A673 (cell line): ENCODE results near the gene FASTK.

ENCODE experiments used
- CTCF ChIP-seq: fragments of 300-800, 200-600 bp; sonication (generic); conservative IDR thresholded peaks from 2 replicates; pipeline ENCODE4 v1.5.1; 2017; ENCODE audit warnings: low read depth, mild to moderate bottlenecking, antibody characterized with exemption, low read length, moderate library complexity, mixed read lengths
- EZH2 ChIP-seq: fragments of 200-600 bp; sonication (generic); IDR thresholded peaks from 2 replicates; pipeline ENCODE4 v1.6.1; 2017; ENCODE audit warnings: borderline replicate concordance, low read depth, mild to moderate bottlenecking, mixed read lengths, antibody characterized with exemption, low read length; ENCODE audit not compliant: poor library complexity, severe bottlenecking

- no peak for TF ChIP-seq EZH2
- TF ChIP-seq CTCF, result no peak
These were observed 48.7 kb upstream of the FASTK start for GRCh38 chr7:151129117-151129959.
